DMS153 (cell line): ENCODE data around the gene CPOX.

Source experiments
- DNase-seq: peaks from one replicate; lab custom pipeline; 2025; lab: John Stamatoyannopoulos, UW

Gene CPOX

GRCh38 chr3:98596087-98596486, 2.7 kb upstream of the CPOX start:
- no peak for DNase-seq

- DNase-seq: no peak
These were observed 1.4 kb upstream of the CPOX start for GRCh38 chr3:98594628-98595324.

- no peak for DNase-seq
These were observed 971 bp downstream of the CPOX start for GRCh38 chr3:98592345-98592935.

GRCh38 chr3:98589331-98590036, 3.9 kb downstream of the CPOX start:
- no peak for DNase-seq

GRCh38 chr3:98588065-98588464, 5.3 kb downstream of the CPOX start:
- no peak for DNase-seq

GRCh38 chr3:98587654-98588053, 5.8 kb downstream of the CPOX start:
- no peak for DNase-seq

- no peak for DNase-seq
These were observed 8.9 kb downstream of the CPOX start for GRCh38 chr3:98584547-98584946.

GRCh38 chr3:98583766-98584165, 9.6 kb downstream of the CPOX start:
- DNase-seq: no peak

GRCh38 chr3:98582042-98582441, 11.4 kb downstream of the CPOX start:
- no peak for DNase-seq

- DNase-seq: no peak
These were observed 11.9 kb downstream of the CPOX start for GRCh38 chr3:98581474-98581873.

GRCh38 chr3:98580401-98581386, 12.7 kb downstream of the CPOX start:
- no peak for DNase-seq

GRCh38 chr3:98577178-98577895, 16.1 kb downstream of the CPOX start:
- DNase-seq: no peak

GRCh38 chr3:98574132-98574531, 19.3 kb downstream of the CPOX start:
- DNase-seq: no peak

- DNase-seq: no peak
These were observed 20.2 kb downstream of the CPOX start for GRCh38 chr3:98573181-98573728.

- no peak for DNase-seq
These were observed 25.0 kb downstream of the CPOX start for GRCh38 chr3:98568402-98568801.

GRCh38 chr3:98567666-98568270, 25.6 kb downstream of the CPOX start:
- no peak for DNase-seq

- no peak for DNase-seq
These were observed 27.6 kb downstream of the CPOX start for GRCh38 chr3:98565843-98566242.

GRCh38 chr3:98565237-98565643, 28.2 kb downstream of the CPOX start:
- no peak for DNase-seq

GRCh38 chr3:98564282-98565005, 29.0 kb downstream of the CPOX start:
- DNase-seq: no peak

- no peak for DNase-seq
These were observed 29.6 kb downstream of the CPOX start for GRCh38 chr3:98563661-98564281.
